Vagina (tissue), 2 donors: Measurements from ENCODE around the gene UBIAD1. TPM values are rescaled to one million over a fixed set of nuclear protein-coding genes. Genes with fewer than 3 reads are reported as not detected.

Source experiments
- DNase-seq, 2 donors: peaks; one replicate each; pipeline ENCODE4 v3.0.0-alpha.2; 2017; ENCODE audit errors: extremely low spot score in 2 of 2
- H3K27ac ChIP-seq: fragments of 200-600 bp; sonication (generic); one replicate; pipeline ENCODE4 v1.5.1; 2019
- H3K27me3 ChIP-seq: fragments of 200-600 bp; sonication (generic); one replicate; pipeline ENCODE4 v1.5.1; 2019
- H3K36me3 ChIP-seq, 2 donors: fragments of 200-600 bp; sonication (generic); one replicate each; pipeline ENCODE4 v1.5.1; 2017 to 2019
- H3K4me1 ChIP-seq: fragments of 200-600 bp; sonication (generic); one replicate; pipeline ENCODE4 v1.5.1; 2019
- H3K4me3 ChIP-seq, 2 donors: fragments of 200-600 bp; sonication (generic); 1 replicate in 1 of 2; 2 replicates in 1 of 2; pipeline ENCODE4 v1.5.1; 2016 to 2019
- H3K9me3 ChIP-seq: fragments of 200-600 bp; sonication (generic); one replicate; pipeline ENCODE4 v1.5.1; 2019
- POLR2A ChIP-seq, 2 donors: fragments of 450-650 bp; IDR thresholded peaks; one replicate each; pipeline ENCODE4 v1.6.1; 2017; ENCODE audit warnings: antibody characterized with exemption in 2 of 2, mild to moderate bottlenecking in 2 of 2, moderate library complexity in 2 of 2
- POLR2AphosphoS5 ChIP-seq, 2 donors: sonication (generic); formaldehyde crosslinking; IDR thresholded peaks; one replicate each; pipeline ENCODE4 v1.9.0; 2017; ENCODE audit warnings: antibody characterized with exemption in 2 of 2, mild to moderate bottlenecking in 2 of 2, low read depth in 1 of 2; ENCODE audit not compliant: insufficient read depth in 1 of 2
- intact Hi-C: fragments of 100-400 bp; cut with DNase I; formaldehyde crosslinking; loops from one replicate; pipeline ENCODE4 v1.15.1; 2023
- total RNA-seq: library from RNA; depleted of rRNA; stranded (reverse); fragments of >200 nt; gene quantifications from one replicate; pipeline ENCODE4 v1.2.3, GENCODE V29; 2016
- TF ChIP-seq, protein P1 (sequence below), 3 experiments: fragments of 450-650 bp in 2 of 3; fragments of 200-600 bp in 1 of 3; sonication (generic) in 1 of 3; IDR thresholded peaks; one replicate each; pipeline ENCODE4 v1.5.1; 2017 to 2019; ENCODE audit warnings: antibody characterized with exemption in 3 of 3, mild to moderate bottlenecking in 2 of 3, moderate library complexity in 2 of 3

Gene UBIAD1
- total RNA-seq, 1 donor from 2014 or later: 8.6 TPM

GRCh38 chr1:11252538-11252937 lies 20.5 kb upstream of the UBIAD1 start:
- Histone ChIP-seq H3K27ac (no peak overlapping the region), H3K4me3 (no peak overlapping the region), H3K4me1 (no peaks in the 10 kb centered on the region), H3K36me3 (peaks cover 4 to 65% of the 10 kb centered on the region in 2 donors), H3K9me3 (no peaks in the 10 kb centered on the region), H3K27me3 (no peaks in the 10 kb centered on the region)
- DNase-seq: no peak
- intact Hi-C loops: no loop called here
- no peak for TF ChIP-seq POLR2A (IDR thresholded peaks at IDR 0.05)
- no peak for TF ChIP-seq POLR2AphosphoS5 (IDR thresholded peaks at IDR 0.05; ENCODE audit: insufficient read depth in 1 of 2, low read depth in 1 of 2)
- TF ChIP-seq, protein P1, sequence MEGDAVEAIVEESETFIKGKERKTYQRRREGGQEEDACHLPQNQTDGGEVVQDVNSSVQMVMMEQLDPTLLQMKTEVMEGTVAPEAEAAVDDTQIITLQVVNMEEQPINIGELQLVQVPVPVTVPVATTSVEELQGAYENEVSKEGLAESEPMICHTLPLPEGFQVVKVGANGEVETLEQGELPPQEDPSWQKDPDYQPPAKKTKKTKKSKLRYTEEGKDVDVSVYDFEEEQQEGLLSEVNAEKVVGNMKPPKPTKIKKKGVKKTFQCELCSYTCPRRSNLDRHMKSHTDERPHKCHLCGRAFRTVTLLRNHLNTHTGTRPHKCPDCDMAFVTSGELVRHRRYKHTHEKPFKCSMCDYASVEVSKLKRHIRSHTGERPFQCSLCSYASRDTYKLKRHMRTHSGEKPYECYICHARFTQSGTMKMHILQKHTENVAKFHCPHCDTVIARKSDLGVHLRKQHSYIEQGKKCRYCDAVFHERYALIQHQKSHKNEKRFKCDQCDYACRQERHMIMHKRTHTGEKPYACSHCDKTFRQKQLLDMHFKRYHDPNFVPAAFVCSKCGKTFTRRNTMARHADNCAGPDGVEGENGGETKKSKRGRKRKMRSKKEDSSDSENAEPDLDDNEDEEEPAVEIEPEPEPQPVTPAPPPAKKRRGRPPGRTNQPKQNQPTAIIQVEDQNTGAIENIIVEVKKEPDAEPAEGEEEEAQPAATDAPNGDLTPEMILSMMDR (IDR thresholded peaks at IDR 0.05): no peak

GRCh38 chr1:11253226-11253625 lies 19.8 kb upstream of the UBIAD1 start:
- intact Hi-C loops: no loop called here
- no peak overlapping the region for H3K4me3 ChIP-seq
- TF ChIP-seq POLR2AphosphoS5 (IDR thresholded peaks at IDR 0.05; ENCODE audit: insufficient read depth in 1 of 2, low read depth in 1 of 2) (no peak), POLR2A (IDR thresholded peaks at IDR 0.05) (no peak)
- TF ChIP-seq, protein P1 (IDR thresholded peaks at IDR 0.05): no peak
- no peak overlapping the region for H3K27ac ChIP-seq
- H3K36me3 ChIP-seq: peaks cover 4 to 65% of the 10 kb centered on the region in 2 donors
- no peaks in the 10 kb centered on the region for H3K9me3 ChIP-seq
- no peaks in the 10 kb centered on the region for H3K27me3 ChIP-seq
- no peaks in the 10 kb centered on the region for H3K4me1 ChIP-seq
- no peak for DNase-seq

GRCh38 chr1:11256299-11256698 lies 16.7 kb upstream of the UBIAD1 start:
- peaks cover 4 to 79% of the 10 kb centered on the region in 2 donors for H3K36me3 ChIP-seq
- TF ChIP-seq, protein P1 (IDR thresholded peaks at IDR 0.05): no peak
- TF ChIP-seq POLR2AphosphoS5 (IDR thresholded peaks at IDR 0.05; ENCODE audit: insufficient read depth in 1 of 2, low read depth in 1 of 2) (no peak), POLR2A (IDR thresholded peaks at IDR 0.05) (no peak)
- no peak for DNase-seq

DNA sequence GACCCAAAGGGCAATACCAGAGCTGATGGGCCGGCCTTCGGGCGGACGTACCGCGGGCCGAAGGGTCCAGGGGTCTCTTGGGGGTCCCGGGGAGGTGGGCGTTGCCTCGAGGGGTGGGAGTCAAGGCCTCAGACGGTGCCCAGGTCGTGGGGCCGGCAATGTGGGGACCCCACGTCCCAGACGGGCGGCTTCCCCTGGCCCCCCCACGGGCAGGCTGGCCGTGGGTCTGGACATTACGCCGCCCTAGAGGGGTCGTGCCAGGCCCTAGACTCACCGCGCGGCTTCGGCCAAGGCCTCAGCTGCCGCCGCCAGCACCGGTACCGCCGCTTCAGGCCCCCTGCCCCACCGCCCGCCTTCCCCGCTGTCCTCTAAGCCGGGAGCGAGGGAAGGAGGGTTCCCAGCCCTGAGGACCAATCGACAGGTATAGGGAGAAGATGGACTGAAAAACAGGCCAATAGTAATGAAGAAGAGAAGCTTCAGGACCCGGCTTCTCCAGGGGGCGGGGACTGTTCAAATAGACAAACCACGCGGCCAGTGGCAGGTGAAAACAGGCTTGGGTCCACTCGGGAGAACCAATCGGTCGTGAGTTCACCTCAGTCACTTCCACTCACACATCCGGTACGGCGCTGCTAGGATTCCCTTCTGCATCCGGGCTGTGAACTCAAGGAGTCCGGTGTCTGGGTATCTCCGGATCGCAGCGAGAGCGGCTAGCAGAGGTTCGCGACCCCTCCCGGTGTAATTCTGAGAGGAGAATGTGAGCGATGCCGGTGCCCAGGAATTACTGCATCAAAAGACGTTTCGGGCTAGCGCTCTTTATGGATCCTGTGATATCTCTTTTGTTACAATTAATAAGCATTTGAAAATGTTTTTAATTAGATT lies 10.6 kb upstream of the UBIAD1 start, which contains the start of gene MTOR:
TSS of gene MTOR (minus strand) at position 381 of the 879 bp plus-strand sequence. CDS start 3,142 bp downstream, outside the sequence.
- DNase-seq: peak; percentile 98 to 99
- peaks cover 0 to 23% of the 10 kb centered on the region in 2 donors for H3K36me3 ChIP-seq
- H3K4me3 ChIP-seq: peak within 1 kb of the TSS; percentile 90 to 95
- intact Hi-C loops: no loop called here
- H3K27me3 ChIP-seq: no peaks in the 10 kb centered on the region
- TF ChIP-seq, protein P1 (IDR thresholded peaks at IDR 0.05): no peak
- TF ChIP-seq POLR2AphosphoS5 (IDR thresholded peaks at IDR 0.05; ENCODE audit: insufficient read depth in 1 of 2, low read depth in 1 of 2): peak; percentile 81 to 96
- peak within 1 kb of the TSS; percentile 70 for H3K27ac ChIP-seq
- no peaks in the 10 kb centered on the region for H3K9me3 ChIP-seq
- H3K4me1 ChIP-seq: peaks cover 21% of the 10 kb centered on the region

More at GRCh38 chr1:11256299-11256698, 16.7 kb upstream of the UBIAD1 start:
- intact Hi-C loops: no loop called here
- peaks cover 8% of the 10 kb centered on the region for H3K4me1 ChIP-seq
- H3K27ac ChIP-seq: no peak overlapping the region
- no peaks in the 10 kb centered on the region for H3K27me3 ChIP-seq
- H3K4me3 ChIP-seq: no peak overlapping the region
- no peaks in the 10 kb centered on the region for H3K9me3 ChIP-seq
